SU-DHL-6 (cell line): ENCODE data around the gene TSC22D4.
"Not testable (repeated sequence)": the region's sequence is repeated elsewhere in the genome, so short reads cannot be mapped to it uniquely, and the experiment has no call there.

Experiments used
- H2AFZ ChIP-seq: fragments of 200-600 bp; sonication (generic); 2 replicates; pipeline ENCODE4 v1.6.1; 2014; ENCODE audit warnings: low read depth, mild to moderate bottlenecking, moderate library complexity, mixed read lengths, antibody characterized with exemption, low read length; ENCODE audit not compliant: severe bottlenecking
- H3F3A ChIP-seq: fragments of 200-600 bp; shearing (Covaris generic); 2 replicates; pipeline ENCODE4 v1.6.0; 2016; ENCODE audit warnings: antibody characterized with exemption, mild to moderate bottlenecking; ENCODE audit not compliant: insufficient read depth
- H3K27ac ChIP-seq: fragments of 200-600 bp; sonication (generic); 2 replicates; pipeline ENCODE4 v1.5.1; 2016; ENCODE audit warnings: low read depth, mild to moderate bottlenecking, low read length, moderate library complexity, mixed read lengths
- H3K27me3 ChIP-seq: fragments of 200-600 bp; sonication (generic), shearing (Covaris generic); 2 replicates; pipeline ENCODE4 v1.6.0; 2014; ENCODE audit warnings: mild to moderate bottlenecking, low read length
- H3K36me3 ChIP-seq: fragments of 200-600 bp; sonication (generic); 2 replicates; pipeline ENCODE4 v1.6.1; 2014; ENCODE audit warnings: mild to moderate bottlenecking, low read length, mixed read lengths
- H3K4me2 ChIP-seq: fragments of 300-600, 200-600 bp; shearing (Covaris generic), sonication (generic); 2 replicates; pipeline ENCODE4 v1.6.0; 2014; ENCODE audit warnings: low read length, low read depth, mild to moderate bottlenecking; ENCODE audit not compliant: poor library complexity, severe bottlenecking
- H3K4me3 ChIP-seq: fragments of 200-600 bp; sonication (generic); 2 replicates; pipeline ENCODE4 v1.5.1; 2014; ENCODE audit warnings: antibody characterized with exemption, low read length, mild to moderate bottlenecking, mixed read lengths; ENCODE audit not compliant: insufficient read depth, poor library complexity, severe bottlenecking
- H3K79me2 ChIP-seq: fragments of 200-600 bp; sonication (generic); 2 replicates; pipeline ENCODE4 v1.6.1; 2014; ENCODE audit warnings: mild to moderate bottlenecking, low read length, moderate library complexity; ENCODE audit not compliant: insufficient read depth
- H3K9ac ChIP-seq: fragments of 200-600 bp; sonication (generic); 2 replicates; pipeline ENCODE4 v1.7.0; 2014; ENCODE audit warnings: mild to moderate bottlenecking, low read length
- H3K9me2 ChIP-seq: fragments of 200-600 bp; sonication (generic); replicated peaks from 2 replicates; pipeline ENCODE4 v1.6.1; 2014; ENCODE audit warnings: low read length; ENCODE audit not compliant: insufficient read depth
- H3K9me3 ChIP-seq: fragments of 200-600 bp; sonication (generic); 2 replicates; pipeline ENCODE4 v1.6.1; 2014; ENCODE audit warnings: low read length, mixed read lengths; ENCODE audit not compliant: insufficient read depth
- H4K20me1 ChIP-seq: fragments of 200-600 bp; sonication (generic); 2 replicates; pipeline ENCODE4 v1.6.1; 2014; ENCODE audit warnings: low read depth, mild to moderate bottlenecking, antibody characterized with exemption, low read length, moderate library complexity, mixed read lengths
- EZH2phosphoT487 ChIP-seq: fragments of 200-600 bp; sonication (generic), shearing (Covaris generic); conservative IDR thresholded peaks from 2 replicates; pipeline ENCODE4 v1.6.1; 2018; ENCODE audit warnings: mild to moderate bottlenecking, antibody characterized with exemption, low read length, moderate library complexity, mixed read lengths
- TF ChIP-seq, protein P1 (sequence below): fragments of 200-600 bp; sonication (generic); IDR thresholded peaks from one replicate; pipeline ENCODE4 v1.5.1; 2017; ENCODE audit warnings: antibody characterized with exemption, mild to moderate bottlenecking, low read length, moderate library complexity; ENCODE audit not compliant: insufficient read depth, poor library complexity, severe bottlenecking

The TSC22D4 gene

DNA sequence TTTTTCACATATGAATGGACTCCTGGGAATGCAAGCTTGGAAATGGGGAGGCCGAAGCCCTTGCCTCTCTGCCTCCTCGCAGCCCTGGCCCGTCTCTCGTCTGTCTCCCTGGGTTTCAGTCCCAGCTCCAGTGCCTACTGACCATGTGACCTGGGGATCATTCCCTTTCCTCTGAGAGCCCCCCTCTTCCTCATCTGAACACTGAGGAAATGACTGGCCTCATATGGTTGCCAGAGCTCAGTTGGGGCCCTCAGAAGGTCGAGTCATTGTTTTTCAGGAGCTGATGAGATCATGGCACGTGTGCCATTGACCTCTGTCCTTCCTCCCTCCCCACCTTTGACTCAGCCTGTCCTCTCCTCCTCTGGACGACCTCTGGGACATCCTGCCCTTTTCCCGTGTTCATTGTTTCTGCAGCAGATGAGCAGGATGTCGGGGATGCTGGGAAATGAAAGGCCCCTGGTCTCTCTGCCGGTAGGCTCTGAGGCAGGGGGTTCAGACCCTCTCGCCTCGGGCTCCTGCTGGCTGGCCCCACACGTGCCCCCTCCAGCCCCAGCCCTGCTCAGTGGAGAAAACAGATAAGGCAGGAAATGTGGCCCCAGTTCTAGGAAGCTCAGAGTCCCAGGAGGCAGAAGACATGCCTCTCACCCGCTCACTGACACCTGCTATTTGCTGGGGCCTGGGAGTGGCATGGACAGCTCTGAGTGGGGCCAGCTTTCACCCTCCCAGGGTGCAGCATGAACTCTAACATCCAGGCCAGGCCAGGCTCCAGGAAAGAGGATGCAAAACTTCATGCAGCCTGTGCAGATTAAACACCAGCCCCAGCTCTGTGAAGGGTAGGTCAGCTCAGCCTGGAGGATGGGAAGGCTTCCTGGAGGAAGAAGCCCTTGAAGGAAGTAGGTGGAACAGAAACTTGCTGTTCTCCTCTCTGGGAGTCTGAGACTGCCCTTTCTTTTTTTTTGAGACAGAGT, 34.4 kb downstream of the TSC22D4 start:
- Histone ChIP-seq H3K9me2 (no peaks in the 10 kb centered on the region), H3F3A (0 out of 2 replicates have a peak, but pooled peaks cover 4% of the 10 kb centered on the region), H4K20me1 (no peaks in the 10 kb centered on the region), H3K4me2 (no peak overlapping the region), H3K79me2 (no peaks in the 10 kb centered on the region), H3K36me3 (no peaks in the 10 kb centered on the region), H3K4me3 (no peak overlapping the region), H3K9me3 (no peaks in the 10 kb centered on the region), H3K9ac (no peak overlapping the region), H2AFZ (no peak overlapping the region), H3K27ac (no peak overlapping the region), H3K27me3 (no peaks in the 10 kb centered on the region)
- TF ChIP-seq, protein P1, sequence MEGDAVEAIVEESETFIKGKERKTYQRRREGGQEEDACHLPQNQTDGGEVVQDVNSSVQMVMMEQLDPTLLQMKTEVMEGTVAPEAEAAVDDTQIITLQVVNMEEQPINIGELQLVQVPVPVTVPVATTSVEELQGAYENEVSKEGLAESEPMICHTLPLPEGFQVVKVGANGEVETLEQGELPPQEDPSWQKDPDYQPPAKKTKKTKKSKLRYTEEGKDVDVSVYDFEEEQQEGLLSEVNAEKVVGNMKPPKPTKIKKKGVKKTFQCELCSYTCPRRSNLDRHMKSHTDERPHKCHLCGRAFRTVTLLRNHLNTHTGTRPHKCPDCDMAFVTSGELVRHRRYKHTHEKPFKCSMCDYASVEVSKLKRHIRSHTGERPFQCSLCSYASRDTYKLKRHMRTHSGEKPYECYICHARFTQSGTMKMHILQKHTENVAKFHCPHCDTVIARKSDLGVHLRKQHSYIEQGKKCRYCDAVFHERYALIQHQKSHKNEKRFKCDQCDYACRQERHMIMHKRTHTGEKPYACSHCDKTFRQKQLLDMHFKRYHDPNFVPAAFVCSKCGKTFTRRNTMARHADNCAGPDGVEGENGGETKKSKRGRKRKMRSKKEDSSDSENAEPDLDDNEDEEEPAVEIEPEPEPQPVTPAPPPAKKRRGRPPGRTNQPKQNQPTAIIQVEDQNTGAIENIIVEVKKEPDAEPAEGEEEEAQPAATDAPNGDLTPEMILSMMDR: no peak
- no peak for TF ChIP-seq EZH2phosphoT487

DNA sequence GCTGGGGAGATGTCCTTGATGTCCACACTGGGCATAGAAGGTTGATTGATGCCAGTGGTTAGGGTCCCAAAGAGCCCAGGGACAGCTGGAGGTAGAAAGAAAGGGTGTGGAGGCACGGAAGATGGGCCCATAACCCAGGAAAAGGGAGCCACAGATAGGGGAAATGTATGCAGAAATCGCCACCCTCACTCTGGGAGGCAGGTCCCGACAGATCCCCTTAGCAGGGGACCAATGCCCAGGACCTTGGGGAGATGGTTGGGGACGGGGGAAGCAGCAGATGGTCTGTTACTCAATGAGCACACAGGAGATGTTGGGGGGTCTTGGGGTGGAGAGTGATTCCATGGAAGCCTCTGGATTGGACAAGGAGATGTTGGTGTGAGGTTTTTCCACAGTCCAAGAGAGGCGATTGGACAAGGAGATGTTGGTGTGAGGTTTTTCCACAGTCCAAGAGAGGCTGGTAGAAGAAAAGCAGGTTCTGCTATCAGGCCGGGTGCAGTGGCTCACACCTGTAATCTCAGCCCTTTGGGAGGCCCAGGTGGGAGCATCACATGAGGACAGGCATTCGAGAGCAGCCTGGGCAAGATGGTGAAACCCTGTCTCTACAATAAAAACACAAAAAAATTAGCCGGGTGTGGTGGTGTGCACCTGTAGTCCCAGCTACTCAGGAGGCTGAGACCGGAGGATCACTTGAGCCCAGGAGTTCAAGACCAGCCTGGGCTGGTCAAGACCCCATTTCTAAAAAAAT, 35.7 kb downstream of the TSC22D4 start:
- Histone ChIP-seq H3K9me2 (no peaks in the 10 kb centered on the region), H3K4me3 (no peak overlapping the region), H2AFZ (no peak overlapping the region), H4K20me1 (no peaks in the 10 kb centered on the region), H3K79me2 (no peaks in the 10 kb centered on the region), H3K27me3 (no peaks in the 10 kb centered on the region), H3K4me2 (no peak overlapping the region), H3K9ac (no peak overlapping the region), H3K27ac (no peak overlapping the region), H3K36me3 (no peaks in the 10 kb centered on the region), H3K9me3 (no peaks in the 10 kb centered on the region), H3F3A (0 out of 2 replicates have a peak, but pooled peaks cover 2% of the 10 kb centered on the region)
- TF ChIP-seq EZH2phosphoT487: no peak
- TF ChIP-seq, protein P1: no peak

DNA sequence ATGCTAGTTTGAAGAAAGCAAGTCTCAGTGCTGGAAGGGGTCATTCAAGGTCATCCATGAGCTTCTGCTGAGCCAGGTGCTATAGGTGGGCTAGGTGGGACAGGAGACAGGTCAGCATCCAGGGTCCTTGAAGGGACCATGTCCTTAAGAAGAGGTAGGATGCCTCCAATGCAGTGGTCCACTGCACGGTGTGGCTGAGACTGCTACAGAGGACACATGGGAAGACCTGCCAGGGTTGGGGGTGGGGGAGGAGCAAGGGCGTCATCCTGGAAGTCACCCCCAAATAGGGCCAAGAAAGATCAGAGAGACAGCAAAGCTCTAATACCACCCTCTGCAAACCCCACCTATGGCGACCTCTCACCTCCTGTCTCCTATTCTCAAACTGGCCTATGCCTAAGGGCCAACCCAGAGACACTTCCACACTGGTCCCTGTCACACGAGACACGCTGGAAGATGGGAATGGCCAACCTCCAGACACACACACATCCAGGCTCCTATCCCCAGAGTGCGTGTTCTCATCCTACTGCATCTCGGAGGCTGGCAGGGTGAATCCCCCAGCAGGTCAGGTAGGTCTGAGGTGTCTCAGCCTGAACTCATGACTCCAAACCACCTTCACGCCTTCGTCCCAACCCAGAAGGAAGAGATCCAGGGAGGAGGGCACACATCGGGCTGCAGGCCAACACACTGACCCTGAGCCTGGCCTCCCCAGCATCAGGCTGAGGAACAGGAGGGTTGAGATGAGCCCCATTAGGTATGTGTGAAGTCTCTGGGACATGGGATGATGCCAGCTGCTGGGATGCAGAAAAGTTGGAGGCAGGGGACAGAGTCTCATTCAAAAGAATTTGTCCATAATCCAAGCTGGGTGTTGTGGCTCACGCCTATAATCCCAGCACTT, 37.1 kb downstream of the TSC22D4 start:
- Histone ChIP-seq H3K79me2 (no peaks in the 10 kb centered on the region), H3K4me3 (no peak overlapping the region), H3F3A (peaks cover 14% of the 10 kb centered on the region), H4K20me1 (no peaks in the 10 kb centered on the region), H3K27me3 (no peaks in the 10 kb centered on the region), H3K9me3 (no peaks in the 10 kb centered on the region), H3K9me2 (no peaks in the 10 kb centered on the region), H3K4me2 (no peak overlapping the region), H3K27ac (no peak overlapping the region), H2AFZ (no peak overlapping the region), H3K9ac (no peak overlapping the region), H3K36me3 (no peaks in the 10 kb centered on the region)
- TF ChIP-seq, protein P1: no peak
- no peak for TF ChIP-seq EZH2phosphoT487

DNA sequence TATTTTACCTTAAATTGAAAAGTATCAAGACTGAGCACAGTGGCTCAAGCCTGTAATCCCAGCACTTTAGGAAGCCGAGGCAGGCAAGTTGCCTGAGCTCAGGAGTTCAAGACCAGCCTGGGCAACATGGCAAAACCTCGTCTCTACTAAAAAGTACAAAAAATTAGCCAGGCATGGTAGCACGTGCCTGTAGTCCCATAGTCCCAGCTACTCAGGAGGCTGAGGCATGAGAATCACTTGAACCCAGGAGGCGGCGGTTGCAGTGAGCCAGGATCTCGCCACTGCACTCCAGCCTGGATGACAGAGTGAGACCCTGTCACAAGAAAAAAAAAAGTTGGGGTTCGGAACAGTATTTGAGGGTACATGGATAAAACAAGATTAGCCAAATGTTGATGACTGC, 39.8 kb downstream of the TSC22D4 start:
- peaks cover 29% of the 10 kb centered on the region for H3F3A ChIP-seq
- not testable (repeated sequence) for H3K4me3 ChIP-seq, H3K9ac ChIP-seq, H3K9me2 ChIP-seq, H3K27ac ChIP-seq, H2AFZ ChIP-seq, H3K27me3 ChIP-seq, H3K9me3 ChIP-seq, H3K36me3 ChIP-seq, H3K4me2 ChIP-seq, H4K20me1 ChIP-seq
- H3K79me2 ChIP-seq: peaks cover 14% of the 10 kb centered on the region; the same call in 1 of the 2 replicates

DNA sequence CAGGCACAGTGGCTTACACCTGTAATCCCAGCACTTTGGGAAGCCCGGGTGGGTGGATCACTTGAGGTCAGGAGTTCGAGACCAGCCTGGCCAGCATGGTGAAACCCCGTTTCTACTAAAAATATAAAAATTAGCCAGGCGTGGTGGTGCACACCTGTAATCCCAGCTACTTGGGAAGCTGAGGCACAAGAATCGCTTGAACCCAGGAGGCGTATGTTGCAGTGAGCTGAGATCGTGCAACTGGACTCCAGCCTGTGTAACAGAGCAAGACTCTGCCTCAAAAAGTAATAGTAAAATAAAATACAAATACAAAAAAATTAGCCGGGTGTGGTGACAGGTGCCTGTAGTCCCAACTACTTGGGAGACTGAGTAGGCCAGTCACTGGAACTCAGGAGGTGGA, 40.3 kb downstream of the TSC22D4 start:
- H3K27ac ChIP-seq, H3K9ac ChIP-seq, H3K9me3 ChIP-seq: not testable (repeated sequence)

More for the DNA sequence above, 40.3 kb downstream of the TSC22D4 start:
- peaks cover 34% of the 10 kb centered on the region for H3F3A ChIP-seq
- H3K27me3 ChIP-seq, H4K20me1 ChIP-seq, H2AFZ ChIP-seq, H3K4me2 ChIP-seq, H3K36me3 ChIP-seq, H3K4me3 ChIP-seq, H3K9me2 ChIP-seq: not testable (repeated sequence)
- H3K79me2 ChIP-seq: peaks cover 14% of the 10 kb centered on the region; the same call in 1 of the 2 replicates
